ENCODE results near the gene ZNHIT2.
A peak's percentile ranks its signal among the peaks of the same experiment; 100 is the strongest.

Gene ZNHIT2

DNA sequence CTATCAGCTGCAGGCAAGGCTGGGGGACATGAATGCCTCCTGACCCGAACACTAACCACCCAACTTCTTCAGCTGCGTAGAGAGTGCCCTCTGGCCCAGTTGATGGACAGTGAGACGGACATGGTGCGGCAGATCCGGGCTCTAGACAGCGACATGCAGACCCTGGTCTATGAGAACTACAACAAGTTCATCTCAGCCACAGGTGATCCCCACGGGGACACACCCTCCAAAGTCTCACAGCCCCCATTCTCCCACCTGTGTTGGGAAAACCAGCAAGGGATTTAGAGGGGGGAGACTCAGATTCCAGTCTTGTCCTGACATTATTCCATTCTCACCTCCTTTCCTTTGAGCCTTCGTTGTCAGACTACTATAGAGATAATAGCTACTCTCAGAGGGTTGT lies 20.6 kb downstream of the ZNHIT2 start:
- peak overlapping the region; percentile 75 to 85 for H3K4me3 ChIP-seq (ENCODE audit: low read length in 2 of 2)
- H3K27ac ChIP-seq (ENCODE audit: low read length), result peak overlapping the region; percentile 75
- H3K27me3 ChIP-seq (ENCODE audit: control insufficient read depth in 1 of 2, insufficient read depth in 2 of 2, low read length in 2 of 2), result no peaks in the 10 kb centered on the region
- no peaks in the 10 kb centered on the region for H3K9me3 ChIP-seq (ENCODE audit: control insufficient read depth in 2 of 2, low read length in 2 of 2)
- peaks cover 10% of the 10 kb centered on the region for H3K4me1 ChIP-seq (ENCODE audit: control insufficient read depth, insufficient read depth, low read length)
- H3K9ac ChIP-seq (ENCODE audit: low read length in 2 of 2), result peak overlapping the region; percentile 23 to 66
- H3K36me3 ChIP-seq (ENCODE audit: control insufficient read depth in 2 of 2, insufficient read depth in 2 of 2, low read length in 2 of 2), result peaks cover 0 to 5% of the 10 kb centered on the region in 2 donors

DNA sequence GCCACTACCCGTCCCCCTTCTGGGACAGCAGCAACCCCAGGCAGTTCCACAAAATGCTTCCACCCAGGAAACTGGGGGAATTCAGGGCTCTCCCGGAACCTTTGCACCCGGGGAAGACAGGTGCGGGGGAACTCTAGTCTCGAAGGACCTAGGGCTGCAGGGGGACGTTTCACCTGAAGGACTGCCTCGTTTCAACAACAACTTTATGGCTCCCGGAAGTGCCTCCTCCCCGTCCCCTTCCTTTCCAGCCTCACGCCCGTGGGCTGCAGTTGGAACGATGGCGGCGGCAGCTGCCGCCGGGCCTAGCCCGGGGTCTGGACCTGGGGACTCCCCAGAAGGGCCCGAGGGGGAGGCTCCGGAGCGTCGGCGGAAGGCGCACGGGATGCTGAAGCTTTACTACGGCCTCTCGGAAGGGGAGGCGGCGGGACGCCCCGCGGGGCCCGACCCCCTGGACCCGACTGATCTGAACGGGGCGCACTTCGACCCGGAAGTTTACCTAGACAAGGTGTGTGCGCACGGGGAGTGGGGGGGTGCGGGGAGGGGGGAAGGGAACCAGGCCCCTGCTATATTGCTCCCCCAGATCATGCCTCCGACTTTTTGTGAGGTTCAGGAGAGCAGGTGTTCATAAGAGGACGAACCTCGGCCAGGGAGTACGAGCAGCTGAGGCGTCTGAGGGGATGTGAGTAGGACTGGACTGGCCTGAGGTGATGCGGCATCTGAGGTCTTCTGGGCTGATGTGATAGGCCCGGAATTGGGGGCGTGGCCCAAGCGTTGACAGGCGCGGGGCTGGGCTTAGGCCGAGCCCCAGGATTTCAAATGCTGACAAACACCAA lies 21.3 kb downstream of the ZNHIT2 start, which contains the start of gene VPS51:
Gene VPS51, plus strand, starts transcription at position 241 of the 833 bp plus-strand sequence. Its CDS starts 37 bp downstream, at position 278.
- peak within 1 kb of the TSS; percentile 80 to 82 for H3K9ac ChIP-seq (ENCODE audit: low read length in 2 of 2)
- peak within 1 kb of the TSS; percentile 75 for H3K27ac ChIP-seq (ENCODE audit: low read length)
- no peaks in the 10 kb centered on the region for H3K9me3 ChIP-seq (ENCODE audit: control insufficient read depth in 2 of 2, low read length in 2 of 2)
- H3K4me1 ChIP-seq (ENCODE audit: control insufficient read depth, insufficient read depth, low read length), result peaks cover 10% of the 10 kb centered on the region
- peak within 1 kb of the TSS; percentile 75 to 85 for H3K4me3 ChIP-seq (ENCODE audit: low read length in 2 of 2)
- no peaks in the 10 kb centered on the region for H3K27me3 ChIP-seq (ENCODE audit: control insufficient read depth in 1 of 2, insufficient read depth in 2 of 2, low read length in 2 of 2)
- H3K36me3 ChIP-seq (ENCODE audit: control insufficient read depth in 2 of 2, insufficient read depth in 2 of 2, low read length in 2 of 2), result peaks cover 0 to 5% of the 10 kb centered on the region in 2 donors

DNA sequence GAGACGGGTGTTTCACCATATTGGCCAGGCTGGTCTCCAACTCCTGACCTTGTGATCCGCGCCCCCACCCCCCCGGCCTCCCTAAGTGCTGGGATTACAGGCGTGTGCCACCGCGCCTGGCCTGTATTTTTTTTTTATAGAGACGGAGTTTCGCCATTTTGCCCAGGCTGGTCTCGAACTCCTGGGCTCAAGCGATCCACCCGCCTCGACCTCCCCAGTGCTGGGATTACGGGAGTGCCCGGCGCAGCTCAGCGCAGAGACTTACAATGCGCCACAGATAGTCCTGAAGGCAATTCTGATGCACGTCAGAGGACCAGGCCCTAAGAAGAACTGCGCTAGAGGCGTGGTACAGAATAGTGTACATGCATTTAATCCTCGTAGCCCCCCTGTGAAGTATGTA lies 22.1 kb downstream of the ZNHIT2 start:
- Histone ChIP-seq H3K4me1 (ENCODE audit: control insufficient read depth, insufficient read depth, low read length) (peaks cover 10% of the 10 kb centered on the region), H3K27ac (ENCODE audit: low read length) (peak overlapping the region; percentile 75), H3K27me3 (ENCODE audit: control insufficient read depth in 1 of 2, insufficient read depth in 2 of 2, low read length in 2 of 2) (no peaks in the 10 kb centered on the region), H3K36me3 (ENCODE audit: control insufficient read depth in 2 of 2, insufficient read depth in 2 of 2, low read length in 2 of 2) (peaks cover 0 to 5% of the 10 kb centered on the region in 2 donors), H3K4me3 (ENCODE audit: low read length in 2 of 2) (peak overlapping the region; percentile 75 to 85), H3K9me3 (ENCODE audit: control insufficient read depth in 2 of 2, low read length in 2 of 2) (no peaks in the 10 kb centered on the region), H3K9ac (ENCODE audit: low read length in 2 of 2) (peak overlapping the region; percentile 80 to 82)

DNA sequence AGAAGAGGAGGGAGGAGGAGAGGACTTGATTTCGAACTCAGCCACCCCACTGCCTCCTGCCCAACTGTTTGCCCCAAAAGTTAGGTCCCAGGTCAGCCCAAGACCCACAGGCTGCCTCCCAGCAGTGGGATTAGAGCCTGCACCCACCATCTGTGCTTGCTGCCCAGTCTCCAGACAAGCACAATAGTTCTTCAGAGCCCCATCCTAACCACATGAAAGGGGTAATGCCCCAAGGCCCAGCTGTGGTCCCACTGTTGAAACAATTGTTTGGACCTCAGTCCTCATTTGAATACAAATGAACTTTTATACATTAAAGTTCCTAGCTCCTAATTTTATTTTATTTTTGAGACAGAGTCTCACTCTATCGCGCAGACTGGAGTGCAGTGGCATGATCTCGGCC lies 26.9 kb downstream of the ZNHIT2 start:
- no peak overlapping the region for H3K9ac ChIP-seq (ENCODE audit: low read length in 2 of 2)
- H3K27ac ChIP-seq (ENCODE audit: low read length), result no peak overlapping the region

DNA sequence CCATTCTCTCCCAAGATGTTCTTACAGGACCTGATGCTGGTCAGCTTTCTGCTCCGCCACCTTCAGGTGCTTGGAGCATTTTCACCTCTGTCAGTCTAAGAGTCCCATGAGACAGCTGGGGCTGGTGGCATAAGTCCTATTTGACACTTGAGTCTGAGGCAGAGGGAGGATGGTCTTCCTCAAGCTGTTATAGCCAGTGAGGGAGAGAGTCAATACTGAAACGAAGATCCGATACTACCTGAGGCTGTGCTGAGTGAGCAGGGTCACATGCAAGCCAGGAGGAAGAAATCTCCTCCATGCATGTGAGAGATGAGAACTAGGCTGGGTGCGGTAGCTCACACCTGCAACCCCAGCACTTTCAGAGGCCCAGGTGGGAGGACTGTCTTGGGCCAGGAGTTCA lies 27.9 kb downstream of the ZNHIT2 start:
- H3K4me1 ChIP-seq (ENCODE audit: control insufficient read depth, insufficient read depth, low read length), result peaks cover 10% of the 10 kb centered on the region
- no peaks in the 10 kb centered on the region for H3K27me3 ChIP-seq (ENCODE audit: control insufficient read depth in 1 of 2, insufficient read depth in 2 of 2, low read length in 2 of 2)
- no peaks in the 10 kb centered on the region for H3K9me3 ChIP-seq (ENCODE audit: control insufficient read depth in 2 of 2, low read length in 2 of 2)
- peaks cover 28 to 35% of the 10 kb centered on the region in 2 donors for H3K36me3 ChIP-seq (ENCODE audit: control insufficient read depth in 2 of 2, insufficient read depth in 2 of 2, low read length in 2 of 2)
- H3K4me3 ChIP-seq (ENCODE audit: low read length in 2 of 2), result no peak overlapping the region
- no peak overlapping the region for H3K27ac ChIP-seq (ENCODE audit: low read length)
- H3K9ac ChIP-seq (ENCODE audit: low read length in 2 of 2), result no peak overlapping the region

More for the DNA sequence above, 26.9 kb downstream of the ZNHIT2 start:
- Histone ChIP-seq H3K4me3 (ENCODE audit: low read length in 2 of 2) (no peak overlapping the region), H3K27me3 (ENCODE audit: control insufficient read depth in 1 of 2, insufficient read depth in 2 of 2, low read length in 2 of 2) (no peaks in the 10 kb centered on the region), H3K36me3 (ENCODE audit: control insufficient read depth in 2 of 2, insufficient read depth in 2 of 2, low read length in 2 of 2) (peaks cover 23 to 31% of the 10 kb centered on the region in 2 donors), H3K4me1 (ENCODE audit: control insufficient read depth, insufficient read depth, low read length) (peaks cover 2% of the 10 kb centered on the region), H3K9me3 (ENCODE audit: control insufficient read depth in 2 of 2, low read length in 2 of 2) (no peaks in the 10 kb centered on the region)

DNA sequence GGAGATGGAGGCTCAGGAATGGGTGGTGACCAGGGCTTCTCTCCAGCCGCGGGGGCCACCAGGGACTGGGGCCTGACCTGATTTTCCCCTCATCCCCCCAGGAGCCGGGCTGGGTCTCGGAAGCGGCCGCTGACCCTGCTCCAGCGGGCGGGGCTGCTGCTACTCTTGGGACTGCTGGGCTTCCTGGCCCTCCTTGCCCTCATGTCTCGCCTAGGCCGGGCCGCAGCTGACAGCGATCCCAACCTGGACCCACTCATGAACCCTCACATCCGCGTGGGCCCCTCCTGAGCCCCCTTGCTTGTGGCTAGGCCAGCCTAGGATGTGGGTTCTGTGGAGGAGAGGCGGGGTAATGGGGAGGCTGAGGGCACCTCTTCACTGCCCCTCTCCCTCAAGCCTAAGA lies 29.7 kb downstream of the ZNHIT2 start:
- Histone ChIP-seq H3K9ac (ENCODE audit: low read length in 2 of 2) (no peak overlapping the region), H3K36me3 (ENCODE audit: control insufficient read depth in 2 of 2, insufficient read depth in 2 of 2, low read length in 2 of 2) (peaks cover 28 to 35% of the 10 kb centered on the region in 2 donors), H3K27ac (ENCODE audit: low read length) (no peak overlapping the region), H3K4me3 (ENCODE audit: low read length in 2 of 2) (no peak overlapping the region), H3K27me3 (ENCODE audit: control insufficient read depth in 1 of 2, insufficient read depth in 2 of 2, low read length in 2 of 2) (no peaks in the 10 kb centered on the region), H3K4me1 (ENCODE audit: control insufficient read depth, insufficient read depth, low read length) (peaks cover 21% of the 10 kb centered on the region), H3K9me3 (ENCODE audit: control insufficient read depth in 2 of 2, low read length in 2 of 2) (no peaks in the 10 kb centered on the region)

DNA sequence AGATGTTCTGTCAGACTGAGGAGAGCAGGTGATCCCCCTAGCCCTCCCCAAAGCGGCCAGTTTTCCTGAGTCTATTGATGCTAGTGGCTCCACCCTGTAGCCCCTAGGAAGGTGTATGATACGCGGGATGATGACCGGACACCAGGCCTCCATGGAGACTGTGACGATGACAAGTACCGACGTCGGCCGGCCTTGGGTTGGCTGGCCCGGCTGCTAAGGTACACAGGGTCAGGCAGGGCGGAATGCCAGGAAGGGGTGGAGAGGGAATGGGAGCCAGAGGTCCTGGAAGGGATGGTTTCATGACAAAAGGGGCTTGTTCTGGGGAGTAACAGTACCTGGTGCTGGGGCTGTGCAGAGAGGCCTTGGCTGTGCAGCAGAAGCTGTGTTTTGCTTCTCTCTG lies 30.3 kb downstream of the ZNHIT2 start:
- Histone ChIP-seq H3K9ac (ENCODE audit: low read length in 2 of 2) (no peak overlapping the region), H3K4me1 (ENCODE audit: control insufficient read depth, insufficient read depth, low read length) (peaks cover 21% of the 10 kb centered on the region), H3K27me3 (ENCODE audit: control insufficient read depth in 1 of 2, insufficient read depth in 2 of 2, low read length in 2 of 2) (no peaks in the 10 kb centered on the region), H3K36me3 (ENCODE audit: control insufficient read depth in 2 of 2, insufficient read depth in 2 of 2, low read length in 2 of 2) (peaks cover 28 to 35% of the 10 kb centered on the region in 2 donors), H3K9me3 (ENCODE audit: control insufficient read depth in 2 of 2, low read length in 2 of 2) (no peaks in the 10 kb centered on the region), H3K4me3 (ENCODE audit: low read length in 2 of 2) (no peak overlapping the region), H3K27ac (ENCODE audit: low read length) (no peak overlapping the region)

DNA sequence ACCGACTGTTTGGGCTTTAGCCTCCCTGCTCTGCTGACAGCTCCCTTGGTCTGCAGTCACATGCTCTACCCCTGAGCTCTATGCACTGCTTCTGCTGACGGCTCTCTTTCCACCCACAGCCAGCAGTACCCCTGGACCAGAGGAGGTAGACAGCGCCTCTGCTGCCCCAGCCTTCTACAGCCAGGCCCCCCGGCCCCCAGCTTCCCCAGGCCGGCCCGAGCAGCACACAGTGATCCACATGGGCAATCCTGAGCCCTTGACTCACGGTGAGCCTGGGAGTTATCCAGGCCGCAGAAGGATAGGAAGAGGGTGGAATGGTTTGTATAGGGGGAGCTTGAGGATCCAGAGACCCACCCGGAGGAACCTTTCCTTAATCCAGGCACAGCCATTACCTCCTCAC lies 30.7 kb downstream of the ZNHIT2 start:
- Histone ChIP-seq H3K27ac (ENCODE audit: low read length) (no peak overlapping the region), H3K4me1 (ENCODE audit: control insufficient read depth, insufficient read depth, low read length) (peaks cover 21% of the 10 kb centered on the region), H3K36me3 (ENCODE audit: control insufficient read depth in 2 of 2, insufficient read depth in 2 of 2, low read length in 2 of 2) (peaks cover 28 to 35% of the 10 kb centered on the region in 2 donors), H3K9me3 (ENCODE audit: control insufficient read depth in 2 of 2, low read length in 2 of 2) (no peaks in the 10 kb centered on the region), H3K27me3 (ENCODE audit: control insufficient read depth in 1 of 2, insufficient read depth in 2 of 2, low read length in 2 of 2) (no peaks in the 10 kb centered on the region), H3K4me3 (ENCODE audit: low read length in 2 of 2) (no peak overlapping the region), H3K9ac (ENCODE audit: low read length in 2 of 2) (no peak overlapping the region)

DNA sequence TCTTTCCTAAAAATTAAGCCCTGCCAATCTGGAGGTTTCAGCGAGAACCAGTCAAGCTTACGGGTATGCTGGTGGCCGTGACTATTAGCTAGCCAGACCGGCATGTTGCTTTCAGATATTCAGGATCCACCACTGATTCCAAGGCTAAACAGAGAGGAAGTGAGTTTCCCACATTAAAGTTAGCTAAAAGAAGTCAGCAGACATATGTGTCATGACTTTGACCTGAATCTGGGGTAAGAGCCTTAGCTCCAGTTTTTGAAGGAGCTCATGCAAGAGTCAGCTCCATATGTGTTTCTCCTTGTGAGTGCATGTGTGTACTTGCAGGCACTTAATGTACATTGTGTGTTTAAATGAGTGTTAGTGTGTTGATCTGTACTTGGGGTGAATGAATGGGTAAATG lies 32.1 kb downstream of the ZNHIT2 start:
- Histone ChIP-seq H3K4me3 (ENCODE audit: low read length in 2 of 2) (no peak overlapping the region), H3K9ac (ENCODE audit: low read length in 2 of 2) (no peak overlapping the region), H3K4me1 (ENCODE audit: control insufficient read depth, insufficient read depth, low read length) (peaks cover 21% of the 10 kb centered on the region), H3K9me3 (ENCODE audit: control insufficient read depth in 2 of 2, low read length in 2 of 2) (no peaks in the 10 kb centered on the region), H3K27me3 (ENCODE audit: control insufficient read depth in 1 of 2, insufficient read depth in 2 of 2, low read length in 2 of 2) (no peaks in the 10 kb centered on the region), H3K36me3 (ENCODE audit: control insufficient read depth in 2 of 2, insufficient read depth in 2 of 2, low read length in 2 of 2) (peaks cover 28 to 35% of the 10 kb centered on the region in 2 donors), H3K27ac (ENCODE audit: low read length) (no peak overlapping the region)

DNA sequence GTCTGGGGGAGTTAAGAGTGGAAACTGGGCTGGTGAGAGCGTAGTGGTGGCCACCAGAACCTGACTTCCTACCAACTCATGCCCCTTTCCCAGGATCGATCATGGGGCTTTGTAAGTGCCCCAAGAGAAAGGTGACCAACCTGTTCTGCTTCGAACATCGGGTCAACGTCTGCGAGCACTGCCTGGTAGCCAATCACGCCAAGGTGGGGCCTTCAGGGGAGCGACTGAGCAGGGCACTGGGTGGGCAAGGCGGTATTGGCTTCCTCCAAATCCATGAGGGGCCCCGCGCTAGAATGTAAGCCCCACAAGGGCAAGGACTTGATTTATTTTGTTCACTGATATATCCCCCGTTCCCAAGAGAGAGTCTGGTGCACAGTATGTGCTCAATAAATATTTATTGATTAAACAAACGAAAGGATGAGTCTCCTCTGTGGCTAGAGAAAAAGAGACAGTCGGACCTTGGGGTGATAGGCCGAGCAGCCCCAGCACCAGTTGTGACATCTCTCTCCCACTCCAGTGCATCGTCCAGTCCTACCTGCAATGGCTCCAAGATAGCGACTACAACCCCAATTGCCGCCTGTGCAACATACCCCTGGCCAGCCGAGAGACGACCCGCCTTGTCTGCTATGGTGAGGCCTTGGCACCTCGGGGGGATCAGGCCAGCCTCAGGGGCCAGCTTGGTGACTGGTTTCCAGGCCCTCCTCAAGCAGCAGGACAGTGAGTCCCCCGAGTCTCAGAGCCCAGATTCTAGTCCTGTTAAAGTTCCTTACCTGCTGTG lies 32.7 kb downstream of the ZNHIT2 start:
- H3K27ac ChIP-seq (ENCODE audit: low read length), result peak overlapping the region; percentile 80
- H3K27me3 ChIP-seq (ENCODE audit: control insufficient read depth in 1 of 2, insufficient read depth in 2 of 2, low read length in 2 of 2), result no peaks in the 10 kb centered on the region
- peak overlapping the region; percentile 79 to 85 for H3K4me3 ChIP-seq (ENCODE audit: low read length in 2 of 2)
- H3K36me3 ChIP-seq (ENCODE audit: control insufficient read depth in 2 of 2, insufficient read depth in 2 of 2, low read length in 2 of 2), result peaks cover 28 to 35% of the 10 kb centered on the region in 2 donors
- no peaks in the 10 kb centered on the region for H3K9me3 ChIP-seq (ENCODE audit: control insufficient read depth in 2 of 2, low read length in 2 of 2)
- H3K9ac ChIP-seq (ENCODE audit: low read length in 2 of 2), result peak overlapping the region; percentile 77 to 88
- peaks cover 21% of the 10 kb centered on the region for H3K4me1 ChIP-seq (ENCODE audit: control insufficient read depth, insufficient read depth, low read length)
